HG02943 (cell line): ENCODE measurements around the gene CYP51A1.
"Not testable (repeated sequence)": the region's sequence is repeated elsewhere in the genome, so short reads cannot be mapped to it uniquely, and the experiment has no call there.

Source experiments
- ATAC-seq: cut with Tn5 transposase; IDR thresholded peaks from one replicate; pipeline ENCODE4 v1.9.1; 2021; ENCODE audit warnings: mild to moderate bottlenecking, low read depth, moderate library complexity; ENCODE audit not compliant: unreplicated experiment

The CYP51A1 gene

DNA sequence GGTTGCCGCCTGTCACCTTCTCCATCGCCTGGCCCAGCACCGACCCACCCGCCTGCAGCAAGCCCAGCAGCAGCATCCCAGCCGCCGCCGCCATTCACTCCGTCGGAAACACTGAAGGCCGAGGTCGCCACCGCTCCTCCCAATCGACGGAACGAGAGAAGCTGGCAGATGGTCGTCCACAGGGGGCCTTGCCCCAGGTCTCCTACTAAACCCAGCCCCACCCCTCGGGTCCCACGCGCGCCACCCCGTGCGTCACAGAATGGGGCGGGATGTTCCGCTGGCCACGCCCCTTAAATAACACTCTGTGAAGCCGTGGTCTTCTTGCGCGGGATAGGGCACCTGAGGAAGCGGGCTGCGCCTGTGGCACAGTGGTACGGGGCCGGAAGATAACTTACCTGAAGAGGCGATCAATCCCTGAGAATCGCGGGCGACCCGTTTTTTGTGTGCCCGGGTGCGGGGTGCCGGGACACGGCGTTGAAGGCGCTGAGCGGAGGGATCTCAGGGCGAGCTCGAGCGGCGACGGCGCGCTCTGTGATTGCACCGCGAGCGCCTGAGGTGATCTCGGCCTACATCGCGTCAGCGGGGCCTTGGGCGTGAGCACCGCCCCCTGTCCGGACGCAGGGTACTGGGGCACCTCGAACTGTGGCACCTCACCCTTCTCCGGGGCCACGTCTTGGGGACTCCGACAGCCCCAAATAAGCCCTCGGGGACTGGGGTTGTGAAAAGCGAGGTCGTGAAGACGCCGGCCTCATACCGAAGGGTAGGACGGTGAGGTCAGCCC lies at the start of gene CYP51A1:
Gene CYP51A1, minus strand, starts transcription at position 207 of the 781 bp plus-strand sequence. Its CDS starts 113 bp downstream, at position 94.
- ATAC-seq, result peak; percentile 90

- ATAC-seq, result peak; percentile 97
These were observed 44.9 kb upstream of the CYP51A1 start, which contains the start of gene LRRD1 for GRCh38 chr7:92178928-92179924. Gene LRRD1 (minus strand): TSS chr7:92179142. CDS start chr7:92165202, 13,940 bp downstream.

- ATAC-seq, result no peak
These were observed 43.1 kb upstream of the CYP51A1 start for GRCh38 chr7:92177362-92177761.

GRCh38 chr7:92169529-92169928 lies 35.3 kb upstream of the CYP51A1 start:
- not testable (repeated sequence) for ATAC-seq

DNA sequence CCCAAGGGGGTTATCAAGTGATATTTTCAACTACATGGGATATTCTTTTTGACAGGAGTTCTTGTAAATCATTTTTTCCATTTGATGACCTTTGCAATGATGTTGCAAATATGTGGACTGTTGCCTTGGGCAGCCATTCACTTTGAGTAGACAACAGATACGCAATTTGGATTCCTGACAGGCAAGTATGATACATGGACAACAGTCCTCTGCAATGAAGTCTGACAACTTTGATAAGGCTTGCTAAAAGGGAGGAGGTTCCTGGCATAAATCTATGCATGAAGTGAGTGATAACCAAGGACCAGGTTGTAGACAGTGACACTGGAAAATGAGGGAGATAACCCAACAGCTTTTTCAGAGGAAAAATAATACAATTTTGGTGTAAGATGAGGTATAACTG lies 27.0 kb upstream of the CYP51A1 start:
- no peak for ATAC-seq

DNA sequence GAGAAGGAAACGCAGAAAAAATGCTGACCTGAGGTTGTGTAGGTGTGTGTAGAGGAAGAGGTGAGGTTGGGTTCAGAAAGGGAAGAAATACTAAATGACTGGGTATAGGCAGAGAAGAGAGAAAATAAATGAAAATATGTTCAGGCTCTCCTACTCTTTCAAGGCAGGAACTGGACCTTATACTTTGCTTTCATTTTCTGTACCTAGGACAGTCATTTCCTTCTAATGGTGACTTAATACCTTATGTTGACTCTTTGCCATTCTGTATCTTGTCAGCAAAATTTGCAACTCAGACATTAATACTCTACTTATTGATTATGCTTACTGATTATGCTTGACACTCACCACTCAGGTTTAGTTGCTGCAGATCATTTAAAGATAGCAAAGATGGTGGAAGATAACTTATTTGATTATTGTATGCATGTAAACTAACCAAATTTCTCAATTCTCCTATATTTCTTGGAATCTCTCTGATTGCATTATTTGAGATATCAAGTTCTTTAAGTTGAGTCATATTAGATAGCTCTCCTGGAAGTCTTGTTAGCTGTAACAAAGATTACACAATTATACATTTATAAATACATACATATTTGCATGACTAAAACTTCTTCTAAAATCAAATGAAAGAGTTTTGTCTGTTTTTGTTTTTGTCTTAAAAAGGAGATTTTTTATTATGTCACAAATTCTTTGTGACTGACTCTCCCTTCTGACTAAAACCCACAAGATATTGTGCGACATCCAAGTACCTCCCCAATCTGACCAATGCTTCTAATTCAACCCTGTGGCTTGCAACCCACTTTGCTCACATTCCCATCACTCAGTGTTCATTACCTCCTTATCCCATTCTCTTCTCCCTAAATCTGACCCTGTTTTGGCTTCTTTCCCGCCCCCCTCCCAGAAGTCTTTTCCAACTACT lies 24.6 kb upstream of the CYP51A1 start:
- ATAC-seq, result no peak

- no peak for ATAC-seq
These were observed 22.7 kb upstream of the CYP51A1 start for GRCh38 chr7:92156990-92157389.

GRCh38 chr7:92155108-92155739 lies 20.9 kb upstream of the CYP51A1 start:
- no peak for ATAC-seq

GRCh38 chr7:92150450-92151017 lies 16.3 kb upstream of the CYP51A1 start:
- no peak for ATAC-seq

DNA sequence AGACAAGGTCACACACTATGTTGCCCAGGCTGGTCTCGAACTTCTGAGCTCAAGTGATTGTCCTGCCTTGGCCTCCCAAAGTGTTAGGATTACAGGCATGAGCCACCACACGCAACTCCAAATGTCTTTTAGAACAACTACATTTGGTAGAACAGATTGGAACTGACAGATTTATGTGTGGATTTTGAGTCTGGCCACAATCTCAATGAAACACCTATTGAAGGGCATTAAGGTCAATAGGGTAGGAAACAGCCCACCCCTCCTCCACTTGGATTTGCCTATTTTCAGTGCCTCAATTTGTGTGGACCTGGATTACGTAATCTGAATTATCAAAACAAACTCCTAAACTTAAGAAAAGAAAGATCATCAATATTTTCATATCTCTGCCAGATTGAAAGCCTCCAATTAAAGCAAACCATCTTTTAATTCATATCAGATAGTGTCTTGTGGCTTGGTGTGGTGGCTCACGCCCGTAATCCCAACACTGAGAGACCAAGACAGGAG lies 15.5 kb upstream of the CYP51A1 start:
- ATAC-seq, result no peak

- not testable (repeated sequence) for ATAC-seq
These were observed 9.1 kb upstream of the CYP51A1 start for GRCh38 chr7:92143192-92143880.

DNA sequence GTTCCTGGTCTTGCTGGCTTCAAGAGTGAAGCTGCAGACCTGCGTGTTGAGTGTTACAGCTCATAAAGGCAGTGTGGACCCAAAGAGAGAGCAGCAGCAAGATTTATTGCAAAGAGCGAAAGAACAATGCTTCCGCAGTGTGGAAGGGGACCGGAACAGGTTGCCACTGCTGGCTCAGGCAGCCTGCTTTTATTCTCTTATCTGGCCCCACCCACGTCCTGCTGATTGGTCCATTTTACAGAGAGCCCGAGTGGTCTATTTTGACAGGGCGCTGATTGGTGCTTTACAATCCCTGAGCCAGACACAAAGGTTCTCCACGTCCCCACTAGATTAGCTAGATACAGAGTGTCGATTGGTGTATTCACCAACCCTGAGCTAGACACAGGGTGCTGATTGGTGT lies 8.5 kb upstream of the CYP51A1 start:
- not testable (repeated sequence) for ATAC-seq

GRCh38 chr7:92141161-92141560 lies 6.9 kb upstream of the CYP51A1 start:
- no peak for ATAC-seq

- no peak for ATAC-seq
These were observed 3.3 kb upstream of the CYP51A1 start for GRCh38 chr7:92137557-92137956.

GRCh38 chr7:92135052-92135889 lies 994 bp upstream of the CYP51A1 start:
- no peak for ATAC-seq

GRCh38 chr7:92133737-92134270 lies 473 bp downstream of the CYP51A1 start:
- peak; percentile 35 for ATAC-seq

GRCh38 chr7:92133133-92133736 lies 1.0 kb downstream of the CYP51A1 start:
- peak; percentile 24 for ATAC-seq
